Fibroblast of peridontal ligament (primary cell): ENCODE measurements around the gene ANO1.

Experiments used
- DNase-seq: peaks from one replicate; pipeline ENCODE4 v3.0.0-alpha.2; 2010; ENCODE audit errors: extremely low read depth

The ANO1 gene

DNA sequence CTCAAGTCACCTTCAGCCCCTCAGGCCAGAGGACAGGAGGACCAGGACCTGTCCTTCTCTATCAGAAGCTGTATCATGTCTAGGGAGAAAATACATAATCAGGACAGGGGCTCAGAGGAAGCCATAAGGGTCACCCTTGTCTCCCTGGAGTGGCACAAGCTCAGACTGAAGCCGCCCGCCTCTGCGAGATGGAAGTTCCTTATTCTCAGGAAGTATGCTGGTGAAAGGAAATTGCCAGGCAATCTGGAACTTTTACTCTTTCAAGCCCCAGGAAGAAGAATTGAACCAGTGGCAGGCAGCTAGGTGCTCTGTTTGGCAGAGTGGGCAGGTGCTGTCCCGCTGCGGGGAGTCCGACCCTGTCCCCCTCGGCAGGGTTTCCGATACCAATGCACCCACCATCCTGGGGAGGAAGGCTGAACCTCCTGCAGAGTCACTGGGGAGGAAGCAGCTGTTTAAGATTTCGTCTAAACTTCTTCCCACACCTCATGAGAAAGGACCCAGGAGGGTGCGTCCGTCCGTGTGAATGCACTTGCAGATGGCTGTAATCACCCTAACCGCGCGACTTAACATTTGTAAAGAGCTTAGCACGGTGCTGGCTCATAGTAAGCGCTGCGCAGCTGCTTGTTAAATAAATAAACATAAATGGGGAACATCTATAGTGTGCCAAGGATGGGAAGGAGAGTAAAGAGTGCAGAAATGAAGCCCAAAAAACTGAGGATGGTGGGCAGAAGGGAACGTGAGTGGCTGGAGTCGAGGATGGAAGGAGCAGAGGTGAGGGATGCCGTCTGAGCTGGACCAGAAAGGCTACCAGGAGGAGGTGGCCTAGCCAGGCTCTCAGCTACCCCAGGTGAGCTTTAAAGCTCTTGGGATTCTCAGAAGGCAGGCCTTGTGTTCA lies 5.0 kb upstream of the ANO1 start:
- DNase-seq = peak; percentile 32

DNA sequence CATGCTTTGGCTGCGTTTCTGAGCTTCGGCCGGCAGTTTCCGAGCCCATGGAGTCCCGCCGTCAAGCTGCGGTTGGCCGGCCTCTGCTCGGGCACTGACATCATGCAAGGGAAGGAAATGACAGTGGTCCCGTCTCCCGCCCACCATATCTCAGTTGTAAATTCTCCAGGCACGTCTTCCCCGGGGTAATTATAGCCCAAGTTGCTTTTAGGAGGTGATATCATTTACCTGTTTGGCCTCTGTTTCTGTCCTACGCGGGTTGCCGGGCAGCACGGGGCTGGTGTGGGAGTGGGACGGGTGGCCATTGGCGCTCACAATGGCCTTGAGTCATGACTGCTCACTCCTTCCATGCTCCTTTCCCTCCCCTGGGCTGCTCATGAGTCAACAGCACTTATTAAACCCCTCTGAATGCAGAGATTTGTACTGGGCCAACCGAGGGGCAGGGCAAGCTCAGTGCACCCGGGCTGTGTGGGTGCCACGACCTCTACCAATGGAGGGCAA lies 4.2 kb upstream of the ANO1 start:
- DNase-seq = no peak

DNA sequence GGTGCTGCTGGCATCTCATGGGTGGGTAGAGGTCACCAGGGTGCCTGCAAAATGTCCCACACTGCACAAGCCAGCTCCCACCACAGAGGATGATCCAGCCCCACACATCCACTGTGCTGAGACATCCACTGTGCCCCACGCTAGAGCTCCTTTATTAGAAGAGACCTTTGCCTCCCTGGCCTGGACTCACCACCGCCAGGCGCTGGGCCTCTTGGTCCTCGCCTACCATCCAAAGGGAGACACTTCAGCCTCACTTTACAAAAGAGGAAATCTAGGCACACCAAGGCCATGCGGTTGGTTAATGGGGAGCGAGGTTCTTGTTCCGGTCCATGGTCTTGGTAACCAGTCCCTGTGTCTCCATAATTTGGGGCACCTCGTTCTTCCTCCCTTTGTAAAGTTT lies 3.4 kb upstream of the ANO1 start:
- no peak for DNase-seq

DNA sequence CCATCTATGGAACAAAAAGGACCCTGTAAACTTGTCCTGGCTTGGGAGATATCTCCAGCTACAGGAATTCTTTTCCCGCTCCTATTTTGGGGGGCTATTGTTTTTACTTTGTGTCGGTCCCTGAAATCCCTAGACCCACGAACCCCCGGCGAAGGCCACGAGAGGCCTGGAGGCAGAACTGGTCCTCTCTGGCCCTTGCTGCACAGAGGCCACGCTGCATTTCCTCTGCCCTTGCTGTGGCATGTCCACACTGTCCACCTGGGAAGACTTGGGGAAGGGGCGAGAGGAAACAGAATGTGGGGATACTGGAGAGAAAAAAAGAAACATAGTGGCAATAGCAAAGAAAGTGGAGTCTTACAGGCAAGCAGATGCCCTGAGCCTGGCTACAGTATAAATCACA lies 2.3 kb upstream of the ANO1 start:
- DNase-seq = no peak

DNA sequence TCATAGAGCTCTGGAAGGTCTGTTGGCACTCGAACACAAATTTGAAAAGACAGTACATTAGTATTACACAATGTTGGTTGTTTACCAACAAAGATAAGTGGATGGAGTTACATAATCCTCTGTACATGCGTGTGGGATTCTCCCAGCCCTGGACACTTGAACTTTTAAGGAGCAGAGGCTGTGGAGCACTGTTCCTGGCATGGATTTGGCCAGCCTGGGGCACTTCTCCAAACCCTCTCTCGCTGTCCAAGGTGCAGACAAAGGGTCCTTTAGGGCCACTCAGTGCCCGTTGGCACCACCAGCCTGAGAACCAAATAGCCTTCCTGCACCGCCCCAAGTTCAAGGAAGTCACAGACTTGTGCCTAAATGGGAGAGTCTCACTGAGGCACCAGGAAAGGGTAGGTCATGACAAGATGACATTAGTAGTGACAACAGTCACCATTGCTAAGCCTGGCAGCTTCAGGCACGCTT lies 1.6 kb upstream of the ANO1 start:
- DNase-seq = no peak

DNA sequence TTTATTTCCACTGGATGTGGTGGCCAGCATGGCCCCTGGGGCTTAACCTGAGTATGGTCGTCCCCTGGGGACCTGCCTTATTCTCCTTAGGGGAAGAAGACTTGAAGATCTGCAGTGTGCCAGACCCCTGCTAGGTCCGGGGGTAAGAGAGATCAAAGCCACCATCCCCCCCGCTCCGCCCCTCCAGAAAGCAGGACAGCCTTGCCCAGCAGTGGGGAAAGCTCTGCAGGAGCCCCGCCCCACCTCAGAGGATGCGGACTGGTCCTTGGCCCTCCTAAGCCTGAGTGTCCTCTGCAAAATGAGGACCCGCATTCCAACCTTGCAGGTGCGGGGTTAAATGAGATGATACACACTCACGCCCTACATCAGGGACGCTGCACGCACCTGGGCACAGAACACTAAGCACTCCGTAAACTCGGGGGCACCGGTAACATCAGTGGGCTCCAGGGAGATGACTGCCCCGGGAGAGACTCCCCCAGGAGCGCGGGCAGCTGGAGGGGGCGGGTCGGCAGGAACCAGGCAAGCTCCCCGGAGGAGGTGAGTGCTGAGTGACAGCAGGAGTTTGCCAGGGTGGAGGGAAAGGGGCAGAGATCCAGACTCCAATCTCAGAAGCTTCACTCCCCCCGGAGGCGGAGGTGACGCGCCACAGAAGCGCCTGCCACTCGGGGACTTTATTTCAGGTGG lies 564 bp upstream of the ANO1 start:
- DNase-seq = no peak

DNA sequence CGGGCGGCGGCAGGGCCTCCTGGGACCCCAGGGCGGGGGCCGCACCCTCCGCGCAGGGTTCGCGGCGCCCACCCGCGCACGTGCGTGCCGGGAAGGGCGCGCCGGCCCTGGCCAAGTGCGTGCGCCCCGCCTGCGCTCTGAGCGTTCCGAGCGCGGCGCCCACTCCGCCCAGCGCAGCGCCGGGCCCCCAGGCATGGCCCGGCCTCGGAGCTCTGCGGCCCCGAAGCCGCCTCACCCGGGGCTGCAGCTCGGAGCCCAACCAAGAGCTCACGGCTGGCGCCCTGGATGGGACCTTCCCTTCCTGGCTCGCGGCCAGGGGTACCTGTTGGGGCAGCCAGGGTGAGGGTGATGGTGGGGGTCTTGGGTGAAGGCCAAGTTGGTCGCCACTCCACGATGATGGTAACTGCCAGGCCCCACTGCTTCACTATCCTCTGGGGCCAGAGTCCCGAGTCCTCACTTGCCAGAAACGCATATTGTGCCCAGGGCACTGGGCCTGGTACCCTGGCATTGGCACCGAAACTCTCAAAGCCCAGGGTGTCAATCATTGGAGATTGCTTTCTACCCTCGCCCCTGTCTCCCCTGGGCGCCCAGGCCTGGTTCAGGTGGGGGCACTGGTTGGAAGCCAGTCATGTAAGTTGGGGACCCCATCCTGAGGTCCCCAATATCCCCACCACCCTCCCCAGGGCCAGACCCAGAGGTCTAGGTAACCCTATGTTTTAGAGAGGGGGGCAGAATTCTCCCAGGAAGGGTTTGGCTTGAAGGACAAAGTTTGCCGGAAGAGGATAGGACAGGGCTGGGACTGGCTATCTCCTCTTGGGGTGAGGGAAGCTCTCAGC lies 882 bp downstream of the ANO1 start:
- no peak for DNase-seq

DNA sequence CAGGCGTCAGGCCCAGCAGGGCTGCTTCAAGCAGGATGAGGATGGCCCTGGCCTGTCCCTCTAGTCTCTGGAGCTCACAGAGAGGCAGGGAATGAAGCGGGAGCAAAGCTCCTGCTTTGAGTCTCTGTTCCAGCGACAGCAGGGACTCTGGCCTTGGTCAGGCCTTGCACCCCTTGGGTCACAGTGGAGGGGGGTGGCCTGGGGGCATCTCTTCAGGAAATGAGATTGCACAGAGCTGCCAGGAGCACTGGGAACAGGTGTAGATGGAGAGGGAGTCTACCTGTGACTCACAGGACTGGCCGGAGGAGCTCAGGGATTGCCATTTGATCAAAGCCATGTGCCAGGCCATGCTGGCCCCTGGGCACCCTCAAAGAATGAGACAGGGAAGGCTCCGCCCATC lies 1.6 kb downstream of the ANO1 start:
- no peak for DNase-seq

DNA sequence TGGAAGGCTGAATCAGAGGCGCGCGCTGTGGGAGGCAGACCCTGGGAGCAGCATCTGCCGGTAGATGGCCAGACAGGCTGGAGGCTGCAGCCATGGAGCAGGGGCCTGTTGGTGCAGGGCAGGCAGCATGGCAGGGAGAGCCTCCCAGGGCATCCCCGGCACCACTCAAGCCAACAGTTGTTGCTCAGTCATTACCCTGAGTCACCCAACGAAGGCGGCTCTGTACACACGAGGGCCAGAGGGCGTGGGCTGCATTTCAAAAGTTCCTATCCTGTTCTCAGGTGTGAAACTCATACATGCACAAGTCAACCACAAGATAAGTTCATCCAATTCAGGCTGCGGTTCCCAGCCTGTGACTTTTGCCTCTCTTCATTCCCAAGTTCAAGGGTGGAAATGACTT lies 2.6 kb downstream of the ANO1 start:
- no peak for DNase-seq

DNA sequence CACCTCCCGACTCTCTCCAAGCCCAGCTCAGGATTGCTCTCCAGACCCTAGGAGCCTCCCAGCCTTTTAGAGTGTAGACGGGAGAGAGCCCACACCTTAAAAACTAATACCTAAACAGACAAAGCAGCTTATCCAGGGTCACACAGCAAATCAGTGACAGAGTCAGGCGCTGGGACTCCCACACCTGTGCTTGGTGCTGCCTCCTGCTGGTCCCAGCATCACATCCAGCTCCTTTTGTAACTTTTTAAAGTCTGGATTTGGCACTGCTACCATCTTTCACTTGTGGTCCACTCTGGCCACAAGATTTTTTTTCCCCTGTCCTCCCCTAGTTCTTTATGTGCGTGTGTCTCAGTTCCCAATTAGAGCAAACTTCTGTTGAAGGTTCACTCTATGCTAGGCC lies 4.7 kb downstream of the ANO1 start:
- no peak for DNase-seq

DNA sequence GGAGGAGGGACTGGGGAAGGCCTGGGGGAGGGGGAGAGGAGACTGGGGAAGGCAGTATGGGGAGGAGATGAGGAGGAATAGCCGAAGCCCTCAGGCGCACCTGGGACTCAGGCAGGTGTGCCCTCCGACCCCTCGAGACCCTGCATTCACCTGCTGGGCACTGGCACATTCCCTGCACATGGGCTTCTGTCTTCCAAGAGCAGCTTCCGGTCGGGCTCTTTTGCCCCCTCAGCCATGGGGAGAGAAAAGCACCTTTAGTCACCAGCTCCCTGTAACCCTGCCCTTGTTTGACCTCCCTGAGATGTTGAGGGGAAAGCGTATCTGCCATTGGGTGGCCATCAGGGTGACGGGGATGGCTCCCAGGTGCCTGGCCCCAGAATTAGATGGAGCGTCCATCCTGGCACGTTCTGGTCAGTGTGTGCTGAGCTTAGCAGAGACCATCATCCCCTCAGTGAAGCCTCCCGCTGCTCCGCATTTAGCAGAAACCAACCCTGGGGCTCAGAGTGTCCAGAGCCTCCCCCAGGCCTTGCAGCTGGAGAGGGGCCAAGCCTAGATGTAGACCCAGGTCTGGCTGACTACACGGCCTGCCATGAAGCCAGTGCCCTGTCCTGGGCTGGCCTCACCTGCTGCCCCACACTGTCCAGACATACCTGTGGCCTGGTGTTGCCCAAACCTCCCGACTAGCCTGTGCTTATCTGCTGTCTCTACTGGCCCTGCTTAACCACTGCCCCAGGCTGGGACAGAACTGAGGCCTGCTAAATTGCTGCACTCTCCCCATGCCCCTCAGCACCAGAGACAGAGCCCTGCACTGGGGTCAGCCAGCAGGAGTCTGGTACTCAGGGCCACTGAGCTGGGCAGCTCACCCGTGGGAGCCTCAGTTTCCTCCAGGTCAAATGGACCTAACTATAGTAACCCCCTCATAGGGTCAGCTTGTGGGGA lies 6.2 kb downstream of the ANO1 start:
- DNase-seq = no peak

DNA sequence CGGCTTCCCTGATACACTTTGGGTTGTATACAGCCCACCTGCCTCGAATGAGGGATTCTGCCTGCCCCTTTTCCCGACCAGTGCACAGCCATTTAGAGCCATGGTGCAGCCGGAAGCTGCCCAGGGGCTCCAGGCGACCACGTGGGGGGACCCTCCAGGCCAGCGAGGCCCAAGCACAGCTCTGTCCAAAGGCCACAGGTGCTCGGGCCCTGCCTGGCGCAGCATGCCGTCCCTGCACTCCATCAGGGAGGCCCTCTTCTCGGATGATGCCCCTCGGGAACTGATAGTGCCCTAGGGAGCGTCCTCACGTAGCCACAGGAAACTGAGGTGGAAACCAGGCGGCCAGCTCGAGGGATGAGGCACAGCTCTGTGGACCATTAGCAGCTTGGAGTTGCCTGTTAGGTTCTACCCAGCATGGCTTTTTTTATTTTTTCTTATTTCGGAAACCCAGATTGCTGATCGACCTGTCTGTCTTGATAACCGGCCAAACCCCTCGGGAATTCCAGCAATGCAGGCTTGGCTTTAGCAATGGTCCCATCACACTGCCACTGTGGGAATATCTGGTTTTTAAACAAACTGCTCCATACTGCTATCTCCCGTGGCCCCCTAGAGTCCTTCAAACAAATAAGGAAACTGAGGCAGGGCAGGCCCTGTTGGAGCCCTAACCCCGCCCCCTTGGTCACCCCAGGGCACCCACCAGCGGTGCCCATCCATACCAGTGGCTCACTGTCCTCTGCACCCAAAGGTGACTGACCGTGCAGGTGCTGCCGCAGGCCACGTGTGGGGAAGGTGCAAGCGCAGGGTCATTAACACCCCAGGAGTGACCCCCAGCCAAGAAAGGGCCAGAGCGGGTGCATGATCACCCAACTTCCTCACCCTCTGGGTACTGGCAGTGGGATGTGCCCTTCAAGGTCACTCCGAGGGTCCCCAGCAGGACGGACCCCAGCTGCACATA lies 8.0 kb downstream of the ANO1 start:
- no peak for DNase-seq

DNA sequence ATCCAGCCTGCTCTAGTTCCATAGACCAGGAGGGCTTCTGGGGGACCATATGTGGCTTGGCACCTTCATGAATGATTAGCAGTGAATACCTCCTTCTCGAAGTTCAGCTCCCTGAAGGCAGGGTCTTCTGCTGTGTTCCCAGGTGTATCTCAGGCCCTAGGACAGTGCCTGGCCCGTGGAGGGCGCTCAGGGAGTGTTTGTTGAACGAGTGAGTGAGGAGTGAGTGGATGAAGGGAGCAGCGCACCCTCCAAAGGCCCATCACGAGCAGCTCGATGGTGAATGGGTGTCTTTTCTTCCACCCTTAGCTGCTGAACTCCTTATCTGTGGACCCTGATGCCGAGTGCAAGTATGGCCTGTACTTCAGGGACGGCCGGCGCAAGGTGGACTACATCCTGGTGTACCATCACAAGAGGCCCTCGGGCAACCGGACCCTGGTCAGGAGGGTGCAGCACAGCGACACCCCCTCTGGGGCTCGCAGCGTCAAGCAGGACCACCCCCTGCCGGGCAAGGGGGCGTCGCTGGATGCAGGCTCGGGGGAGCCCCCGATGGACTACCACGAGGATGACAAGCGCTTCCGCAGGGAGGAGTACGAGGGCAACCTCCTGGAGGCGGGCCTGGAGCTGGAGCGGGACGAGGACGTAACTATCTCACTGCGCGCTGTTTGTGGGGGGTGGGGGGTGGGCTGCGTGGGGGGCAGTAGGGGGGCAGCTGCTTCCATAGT lies 9.5 kb downstream of the ANO1 start:
- no peak for DNase-seq

DNA sequence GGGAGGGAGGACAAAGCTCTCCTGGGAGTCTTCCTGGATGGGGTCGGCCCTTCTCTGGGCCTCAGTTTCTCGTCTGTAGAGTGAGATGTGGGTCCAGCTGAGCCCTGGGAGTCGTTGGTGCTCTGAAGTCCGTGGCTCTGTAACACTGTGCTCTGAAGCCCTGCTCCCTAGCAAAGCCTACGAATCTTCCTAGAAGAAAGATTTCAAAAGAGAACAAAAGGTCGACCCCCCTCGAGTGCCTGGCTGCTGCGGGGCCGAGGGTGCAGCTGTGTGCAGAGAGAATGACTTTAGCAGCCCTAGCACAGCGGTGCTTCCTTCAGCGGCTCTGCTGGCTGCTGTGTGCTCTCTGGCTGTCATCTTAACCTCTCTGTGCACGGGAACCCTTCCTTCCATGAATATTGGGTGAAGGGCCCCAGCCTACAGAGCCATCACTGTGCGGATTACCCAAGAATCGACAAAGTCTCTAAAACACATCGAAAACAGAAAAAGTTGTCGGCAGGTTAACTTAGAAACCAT lies 10.7 kb downstream of the ANO1 start:
- no peak for DNase-seq

DNA sequence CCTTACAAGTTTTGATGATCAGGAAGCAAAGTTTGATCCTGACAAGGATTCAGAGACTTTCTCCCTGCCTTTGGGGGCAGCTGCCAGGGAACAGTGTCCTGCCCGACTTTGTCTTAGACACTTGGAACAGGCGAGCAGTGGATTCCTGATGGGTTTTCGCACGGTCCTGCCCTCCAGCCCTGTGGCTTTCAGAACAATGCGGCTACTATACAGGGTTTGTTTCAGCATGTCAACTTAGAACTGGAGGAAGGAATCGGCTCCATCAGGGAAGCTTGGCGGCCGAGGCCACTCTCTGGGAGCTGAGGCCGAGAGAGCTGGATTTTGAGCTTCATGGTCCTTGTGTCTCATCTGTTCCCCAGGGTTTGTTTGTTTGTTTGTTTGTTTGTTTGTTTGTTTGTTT lies 11.5 kb downstream of the ANO1 start:
- no peak for DNase-seq

DNA sequence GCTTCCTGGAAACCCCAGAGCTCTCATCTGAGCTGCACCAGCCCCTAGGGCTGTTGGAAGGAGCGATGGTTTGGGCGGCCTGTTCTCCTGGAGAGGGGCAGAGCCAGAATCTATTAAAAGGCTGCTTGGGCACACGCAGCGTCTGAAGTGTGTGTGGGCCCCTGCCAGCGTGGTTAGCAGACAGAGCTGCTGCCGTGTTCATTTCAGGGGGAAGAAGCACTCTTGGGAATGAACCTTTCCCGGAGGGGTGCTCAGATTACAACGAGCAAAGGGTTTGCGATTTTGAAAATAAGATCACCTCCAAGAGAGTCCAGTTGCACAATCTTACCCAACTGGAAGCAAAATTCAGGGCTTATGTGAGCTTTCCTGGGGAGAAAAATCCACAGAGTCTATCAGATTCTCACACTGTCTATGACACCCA lies 12.9 kb downstream of the ANO1 start:
- DNase-seq = peak; percentile 59

DNA sequence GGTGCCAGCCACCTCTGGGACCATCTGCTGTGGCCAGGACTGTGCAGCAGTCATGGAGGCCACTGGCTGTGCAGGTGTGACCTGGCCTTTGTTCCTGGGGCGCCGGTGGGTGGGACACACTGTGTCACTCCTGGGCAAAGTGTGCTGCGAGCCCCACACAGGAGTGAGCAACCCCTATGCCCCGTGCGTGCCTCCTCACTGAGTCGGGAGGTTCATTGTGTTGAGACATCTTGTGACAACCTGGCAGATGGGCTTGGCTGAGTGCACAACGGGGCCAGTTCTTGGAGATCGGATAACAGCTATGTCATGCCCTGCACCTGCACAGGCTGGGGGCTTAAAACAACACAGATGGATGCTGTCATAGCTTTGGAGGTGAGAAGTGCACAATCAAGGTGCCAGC lies 13.5 kb downstream of the ANO1 start:
- DNase-seq = no peak

DNA sequence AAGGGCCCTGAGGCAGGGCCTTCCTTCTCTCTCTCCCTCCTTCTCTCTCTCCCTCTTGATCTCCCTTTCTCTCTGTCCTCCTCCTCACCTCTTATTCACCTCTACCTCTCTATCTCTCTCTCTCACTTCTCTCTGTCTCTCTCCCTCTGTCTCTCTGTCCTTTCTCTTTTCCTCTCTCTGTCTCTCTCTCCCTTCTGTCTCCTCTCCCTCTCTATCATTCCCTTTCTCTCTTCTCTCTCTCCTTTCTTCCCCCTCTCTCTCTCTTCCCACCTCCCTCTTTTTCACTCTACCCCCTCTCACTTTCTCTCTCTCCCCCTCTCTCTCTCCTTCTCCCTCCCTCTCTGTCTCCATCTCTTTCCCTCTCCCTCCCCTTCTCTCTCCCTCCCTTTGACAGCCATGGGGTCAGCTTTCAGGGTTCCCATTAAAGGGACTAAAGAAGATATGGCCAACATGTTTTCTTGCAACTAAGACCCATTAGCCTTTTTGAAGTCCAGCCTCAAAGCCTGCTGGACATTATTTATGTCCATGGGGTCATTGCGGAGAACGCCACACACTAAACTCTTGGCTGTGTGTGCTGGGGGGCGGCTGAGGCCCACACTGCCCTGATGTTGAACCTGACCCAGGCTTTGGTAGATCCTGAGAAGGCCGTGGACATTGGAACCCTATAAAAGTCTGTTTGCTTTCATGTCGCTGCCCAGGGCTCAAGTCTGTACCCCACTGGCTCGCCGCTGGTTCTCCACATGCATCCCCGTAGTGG lies 15.0 kb downstream of the ANO1 start:
- DNase-seq = no peak
